ENCODE measurements around the gene CDH23.

Gene CDH23

DNA sequence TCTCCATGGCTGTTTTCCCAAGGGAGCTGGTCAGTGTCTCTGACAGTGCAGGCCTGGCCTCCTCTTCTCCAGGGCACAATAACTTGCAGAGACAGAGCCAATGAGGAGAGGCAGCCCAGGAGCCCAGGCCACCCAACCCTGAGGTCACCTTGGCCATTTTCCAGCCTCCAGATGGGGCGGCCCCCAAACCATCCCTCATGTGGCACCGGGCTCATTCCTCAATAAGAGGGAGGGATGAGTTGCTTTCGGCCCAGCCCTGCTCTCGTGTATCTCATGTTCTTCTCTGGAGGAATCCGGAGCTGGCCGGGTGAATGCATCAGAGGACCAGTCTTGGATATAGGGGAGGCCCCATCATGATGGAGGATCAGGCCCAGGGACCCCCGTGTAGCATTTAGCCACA is 223.9 kb downstream of the CDH23 start:
- DNase-seq (ENCODE audit: extremely low spot score): no peak
- no peak for TF ChIP-seq BHLHE40 (IDR thresholded peaks at IDR 0.05; ENCODE audit: borderline replicate concordance)
- no peak for TF ChIP-seq FOXM1 (IDR thresholded peaks at IDR 0.05; ENCODE audit: borderline replicate concordance)
- no peak for TF ChIP-seq SUZ12 (IDR thresholded peaks at IDR 0.05)
- no peak for TF ChIP-seq SP1 (IDR thresholded peaks at IDR 0.05)
- no peak for TF ChIP-seq ELF4 (IDR thresholded peaks at IDR 0.05)
- no peak for TF ChIP-seq CTBP1 (IDR thresholded peaks at IDR 0.05; ENCODE audit: borderline replicate concordance)
- no peak for TF ChIP-seq LEF1 (IDR thresholded peaks at IDR 0.05; ENCODE audit: borderline replicate concordance)
- TF ChIP-seq L3MBTL2 (conservative IDR thresholded peaks at IDR 0.05): no peak
- no peak for TF ChIP-seq FOXA1 (IDR thresholded peaks at IDR 0.05)
- TF ChIP-seq HDGF (IDR thresholded peaks at IDR 0.05; ENCODE audit: borderline replicate concordance): no peak
- ChIA-PET POLR2A (no interaction called here), CTCF (no interaction called here)

DNA sequence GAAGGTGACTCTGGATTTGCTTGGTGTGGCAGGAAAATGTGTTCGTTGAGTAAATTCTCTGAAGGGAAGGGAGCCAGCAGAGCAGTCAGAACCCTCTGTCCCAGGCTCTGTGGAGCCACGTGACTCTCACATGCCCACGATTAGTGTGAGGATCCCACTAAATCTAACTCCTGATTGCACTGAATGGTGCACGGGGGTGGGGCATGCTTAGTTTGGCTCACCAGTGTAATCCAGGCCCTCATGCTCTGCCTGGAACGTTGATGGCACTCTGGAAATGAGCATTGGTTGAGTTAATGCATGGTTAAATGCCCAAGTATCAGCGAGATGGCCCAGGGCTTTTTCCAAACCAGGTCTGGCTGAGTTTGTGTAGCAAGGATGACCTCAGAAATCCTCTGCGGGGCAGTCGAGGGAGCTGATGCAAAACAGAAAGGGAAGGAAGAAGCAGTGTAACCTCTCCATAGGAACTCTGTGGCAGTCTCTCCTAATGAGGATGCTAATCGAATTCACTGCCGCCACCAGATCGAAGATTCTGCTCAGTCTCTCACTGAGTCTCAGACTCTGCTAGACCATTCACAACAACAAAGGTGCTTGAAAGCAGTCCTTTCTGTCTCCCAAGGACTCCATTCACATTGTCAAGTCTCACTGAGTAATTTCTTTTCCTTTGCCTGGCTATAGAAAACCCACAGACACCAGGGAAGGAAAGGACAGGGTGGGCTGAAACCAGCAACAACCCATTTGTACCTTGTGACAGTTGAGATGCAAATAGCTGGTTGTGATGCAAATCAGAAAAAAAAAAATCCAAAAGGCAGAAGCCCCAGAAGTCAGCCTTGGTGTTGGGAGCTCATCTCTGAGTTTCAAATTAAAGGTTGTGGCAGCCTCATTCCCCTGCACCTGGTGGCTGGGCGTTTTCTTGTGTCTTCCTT is 224.8 kb downstream of the CDH23 start:
- TF ChIP-seq SP1 (IDR thresholded peaks at IDR 0.05) (no peak), ELF4 (IDR thresholded peaks at IDR 0.05) (no peak), L3MBTL2 (conservative IDR thresholded peaks at IDR 0.05) (no peak), ARNT (IDR thresholded peaks at IDR 0.05) (no peak), NFRKB (IDR thresholded peaks at IDR 0.05) (no peak), FOXM1 (IDR thresholded peaks at IDR 0.05; ENCODE audit: borderline replicate concordance) (no peak), ZNF384 (IDR thresholded peaks at IDR 0.05) (no peak), BHLHE40 (IDR thresholded peaks at IDR 0.05; ENCODE audit: borderline replicate concordance) (no peak), FOXK2 (IDR thresholded peaks at IDR 0.05) (no peak), LEF1 (IDR thresholded peaks at IDR 0.05; ENCODE audit: borderline replicate concordance) (no peak), FOXA1 (IDR thresholded peaks at IDR 0.05) (no peak), TARDBP (IDR thresholded peaks at IDR 0.05) (no peak), HDGF (IDR thresholded peaks at IDR 0.05; ENCODE audit: borderline replicate concordance) (no peak), SUZ12 (IDR thresholded peaks at IDR 0.05) (no peak), CTBP1 (IDR thresholded peaks at IDR 0.05; ENCODE audit: borderline replicate concordance) (no peak)
- TF ChIP-seq, protein P1, sequence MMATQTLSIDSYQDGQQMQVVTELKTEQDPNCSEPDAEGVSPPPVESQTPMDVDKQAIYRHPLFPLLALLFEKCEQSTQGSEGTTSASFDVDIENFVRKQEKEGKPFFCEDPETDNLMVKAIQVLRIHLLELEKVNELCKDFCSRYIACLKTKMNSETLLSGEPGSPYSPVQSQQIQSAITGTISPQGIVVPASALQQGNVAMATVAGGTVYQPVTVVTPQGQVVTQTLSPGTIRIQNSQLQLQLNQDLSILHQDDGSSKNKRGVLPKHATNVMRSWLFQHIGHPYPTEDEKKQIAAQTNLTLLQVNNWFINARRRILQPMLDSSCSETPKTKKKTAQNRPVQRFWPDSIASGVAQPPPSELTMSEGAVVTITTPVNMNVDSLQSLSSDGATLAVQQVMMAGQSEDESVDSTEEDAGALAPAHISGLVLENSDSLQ (IDR thresholded peaks at IDR 0.05): no peak
- no peak for DNase-seq (ENCODE audit: extremely low spot score)
- CTCF ChIA-PET: interaction anchor here (0.9 to 1.1 kb wide), 2 partner anchors 20 to 223 kb away, joined by 3 to 8 read pairs; no protein-coding TSS in a partner anchor
- POLR2A ChIA-PET: interaction anchor here (0.8 kb wide), 1 partner anchor 27 kb away, joined by 3 read pairs; no protein-coding TSS in a partner anchor

DNA sequence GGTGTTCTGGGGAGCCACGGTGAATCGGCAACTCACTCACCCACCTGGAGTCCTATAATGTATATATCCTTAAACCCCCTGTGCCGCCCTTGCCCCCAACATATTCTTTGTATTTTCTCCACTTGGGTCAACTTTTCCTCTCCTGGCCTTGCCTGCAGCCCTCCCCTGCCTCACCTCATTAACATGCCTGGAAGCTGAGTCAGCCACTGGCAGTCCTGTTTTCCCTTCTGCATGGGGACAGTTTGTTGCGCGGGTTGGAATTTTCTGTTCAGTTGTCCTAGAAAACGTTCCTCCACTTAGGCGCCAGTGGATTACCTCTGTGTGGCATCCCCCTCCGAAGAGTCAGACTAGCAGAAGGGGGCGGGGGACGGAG is 225.4 kb downstream of the CDH23 start:
- no peak for DNase-seq (ENCODE audit: extremely low spot score)
- POLR2A ChIA-PET: interaction anchor here (0.6 to 0.8 kb wide), 2 partner anchors 27 to 72 kb away, joined by 3 read pairs; no protein-coding TSS in a partner anchor
- TF ChIP-seq SUZ12 (IDR thresholded peaks at IDR 0.05) (no peak), TARDBP (IDR thresholded peaks at IDR 0.05) (no peak), CTBP1 (IDR thresholded peaks at IDR 0.05; ENCODE audit: borderline replicate concordance) (no peak), FOXM1 (IDR thresholded peaks at IDR 0.05; ENCODE audit: borderline replicate concordance) (no peak), NFRKB (IDR thresholded peaks at IDR 0.05) (no peak), L3MBTL2 (conservative IDR thresholded peaks at IDR 0.05) (no peak), LEF1 (IDR thresholded peaks at IDR 0.05; ENCODE audit: borderline replicate concordance) (no peak), ELF4 (IDR thresholded peaks at IDR 0.05) (no peak), BHLHE40 (IDR thresholded peaks at IDR 0.05; ENCODE audit: borderline replicate concordance) (no peak), FOXA1 (IDR thresholded peaks at IDR 0.05) (no peak), ARNT (IDR thresholded peaks at IDR 0.05) (no peak), FOXK2 (IDR thresholded peaks at IDR 0.05) (no peak), HDGF (IDR thresholded peaks at IDR 0.05; ENCODE audit: borderline replicate concordance) (no peak)
- TF ChIP-seq, protein P1 (IDR thresholded peaks at IDR 0.05): no peak
- CTCF ChIA-PET: interaction anchor here (1.1 to 1.2 kb wide), 2 partner anchors 20 to 245 kb away, joined by 3 to 8 read pairs; no protein-coding TSS in a partner anchor

DNA sequence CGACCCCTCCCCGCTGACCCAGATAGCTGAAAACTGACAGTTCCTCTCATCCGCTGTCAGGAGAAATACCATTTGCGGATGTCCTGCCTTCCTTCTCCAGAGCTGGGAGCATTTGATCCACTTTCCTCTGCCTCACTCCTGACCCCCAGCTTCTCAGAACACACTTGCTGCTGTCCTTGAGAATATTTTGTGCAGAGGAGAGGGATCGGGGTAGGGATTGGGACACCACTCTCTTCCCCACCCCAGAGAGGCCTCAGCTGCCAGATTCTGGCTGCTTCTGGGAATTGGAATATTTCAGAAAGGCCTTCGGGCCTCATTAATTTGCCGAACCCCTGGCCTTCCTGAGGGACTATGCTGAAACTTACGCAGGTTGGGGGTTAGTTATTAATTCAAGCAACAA is 225.9 kb downstream of the CDH23 start:
- CTCF ChIA-PET: interaction anchor here (0.8 to 1.2 kb wide), 2 partner anchors 86 to 245 kb away, joined by 3 read pairs; no protein-coding TSS in a partner anchor
- POLR2A ChIA-PET: interaction anchor here (0.6 kb wide), 1 partner anchor 71 kb away, joined by 3 read pairs; no protein-coding TSS in a partner anchor
- no peak for DNase-seq (ENCODE audit: extremely low spot score)
- TF ChIP-seq TARDBP (IDR thresholded peaks at IDR 0.05) (no peak), FOXA1 (IDR thresholded peaks at IDR 0.05) (no peak), SP1 (IDR thresholded peaks at IDR 0.05) (no peak)

DNA sequence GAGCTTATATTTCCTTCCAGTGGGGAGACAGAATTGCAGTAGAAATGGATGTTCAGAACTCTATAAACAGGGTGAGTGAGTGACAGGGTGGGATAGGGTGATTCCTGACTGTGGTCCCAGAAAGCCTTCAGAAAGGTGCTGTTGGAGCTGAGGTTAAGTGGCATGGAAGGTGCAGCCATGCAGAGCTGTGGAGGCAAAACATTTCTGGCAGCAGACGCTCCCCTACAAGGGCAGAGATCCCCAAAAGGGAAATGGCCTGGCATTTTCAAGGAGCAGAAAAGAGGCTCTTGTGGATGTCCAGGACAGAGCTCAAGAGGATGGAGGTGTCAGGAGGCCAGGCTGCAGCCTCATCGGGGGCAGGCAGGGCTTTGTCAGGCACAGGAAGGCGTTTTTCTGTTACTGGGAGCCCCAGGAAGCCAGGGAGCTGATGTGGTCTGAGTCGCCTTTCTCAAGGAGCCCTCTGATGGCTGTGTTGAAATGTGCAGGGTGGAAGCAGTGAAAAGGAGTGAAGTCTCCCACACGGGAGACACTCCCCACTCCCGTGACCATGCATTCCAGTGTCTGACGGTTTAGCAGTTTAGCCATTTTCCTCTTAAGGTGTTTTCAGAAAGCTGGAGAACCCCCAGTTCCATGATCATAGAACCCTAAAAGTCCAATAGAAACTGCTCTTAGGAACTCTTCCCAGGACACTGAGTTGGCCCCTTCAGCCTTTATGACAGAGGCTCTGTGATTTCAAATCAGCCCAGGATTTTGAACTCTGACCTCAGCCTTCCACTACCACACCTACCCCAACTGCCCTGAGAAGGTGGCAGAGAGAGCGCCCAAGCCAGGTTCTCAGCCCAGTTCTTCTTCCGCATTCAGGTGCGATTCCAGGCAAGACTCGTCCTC is 226.6 kb downstream of the CDH23 start:
- TF ChIP-seq TARDBP (IDR thresholded peaks at IDR 0.05): no peak
- no peak for TF ChIP-seq FOXK2 (IDR thresholded peaks at IDR 0.05)
- no peak for TF ChIP-seq CTBP1 (IDR thresholded peaks at IDR 0.05; ENCODE audit: borderline replicate concordance)
- no peak for TF ChIP-seq ELF4 (IDR thresholded peaks at IDR 0.05)
- no peak for TF ChIP-seq SP1 (IDR thresholded peaks at IDR 0.05)
- no peak for TF ChIP-seq L3MBTL2 (conservative IDR thresholded peaks at IDR 0.05)
- no peak for TF ChIP-seq ZNF384 (IDR thresholded peaks at IDR 0.05)
- no peak for TF ChIP-seq FOXM1 (IDR thresholded peaks at IDR 0.05; ENCODE audit: borderline replicate concordance)
- no peak for TF ChIP-seq ARNT (IDR thresholded peaks at IDR 0.05)
- TF ChIP-seq, protein P1 (IDR thresholded peaks at IDR 0.05): no peak
- no peak for TF ChIP-seq NFRKB (IDR thresholded peaks at IDR 0.05)
- TF ChIP-seq BHLHE40 (IDR thresholded peaks at IDR 0.05; ENCODE audit: borderline replicate concordance): no peak
- TF ChIP-seq FOXA1 (IDR thresholded peaks at IDR 0.05): no peak
- no peak for TF ChIP-seq SUZ12 (IDR thresholded peaks at IDR 0.05)
- no peak for TF ChIP-seq LEF1 (IDR thresholded peaks at IDR 0.05; ENCODE audit: borderline replicate concordance)
- no peak for TF ChIP-seq HDGF (IDR thresholded peaks at IDR 0.05; ENCODE audit: borderline replicate concordance)
- POLR2A ChIA-PET: no interaction called here
- CTCF ChIA-PET: interaction anchor here (0.6 to 1.2 kb wide), 4 partner anchors 14 to 273 kb away, joined by 3 to 4 read pairs (median 3); no protein-coding TSS in a partner anchor
- DNase-seq (ENCODE audit: extremely low spot score): peak; percentile 34

Measured in HEK293T (cell line).